Measurements from ENCODE around the gene UBE2E1. TPM values are rescaled to one million over a fixed set of nuclear protein-coding genes. Genes with fewer than 3 reads are reported as not detected.

The UBE2E1 gene
- total and polyA plus RNA-seq, 7 experiments from 2014 or later = 5.2 to 80.0 (median 65.8) TPM

DNA sequence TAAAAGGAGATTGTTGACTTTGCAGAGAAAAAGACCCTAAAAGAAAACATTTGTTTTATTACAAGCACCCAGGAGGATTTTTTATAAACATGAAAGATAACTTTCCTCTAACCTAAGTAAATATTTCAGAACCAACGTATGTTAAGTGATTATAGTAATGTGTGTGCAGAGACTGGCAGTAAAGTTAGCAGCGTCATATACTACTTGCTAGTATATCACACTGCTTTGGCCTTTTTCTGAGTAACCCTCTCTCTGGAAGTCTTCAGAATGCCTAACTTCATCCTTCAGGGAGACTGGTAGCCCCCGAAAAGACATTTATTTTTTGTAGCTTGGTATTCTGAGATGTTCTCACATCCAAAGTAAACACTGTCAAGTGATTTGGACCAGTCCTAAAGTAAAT is 17.9 kb downstream of the UBE2E1 start:
- Mint-ChIP-seq H3K27ac (peak overlapping the region in 1 of 9 donors; percentile 9), H3K36me3 (peaks cover 2 to 12% (median 6%) of the 10 kb centered on the region in 5 donors), H3K9me3 (no peaks in the 10 kb centered on the region), H3K4me1 (peaks cover 28 to 90% (median 61%) of the 10 kb centered on the region in 7 donors), H3K4me3 (no peak overlapping the region), H3K27me3 (no peaks in the 10 kb centered on the region)
- ChIA-PET CTCF (no interaction called here), POLR2A (no interaction called here)
- DNase-seq (no peak), ATAC-seq (no peak)
- no peaks in the 10 kb centered on the region for H3K9me3 ChIP-seq (ENCODE audit: control insufficient read depth in 2 of 3, low read length in 3 of 3)
- peaks cover 0 to 3% (median 0%) of the 10 kb centered on the region in 3 experiments for H3K36me3 ChIP-seq (ENCODE audit: control insufficient read depth in 2 of 3, insufficient read depth in 3 of 3, low read length in 3 of 3)
- H3K4me1 ChIP-seq (ENCODE audit: control insufficient read depth in 2 of 2, insufficient read depth in 2 of 2, low read length in 2 of 2) = peaks cover 0 to 2% of the 10 kb centered on the region in 2 donors
- H3K27ac ChIP-seq (ENCODE audit: low read depth, low read length) = no peak overlapping the region
- intact Hi-C loops (cut with micrococcal nuclease) = no loop called here
- no peak overlapping the region for H3K4me3 ChIP-seq (ENCODE audit: low read length)
- no peaks in the 10 kb centered on the region for H3K27me3 ChIP-seq (ENCODE audit: control insufficient read depth in 2 of 2, insufficient read depth in 2 of 2, low read length in 2 of 2)

- peak overlapping the region in 2 of 9 donors; percentile 12 to 67 for H3K27ac Mint-ChIP-seq
- intact Hi-C loops (cut with micrococcal nuclease) = loop anchor here in 1 of 2 donors (5.0 kb wide), 1 partner anchor 37 kb away; no protein-coding TSS in a partner anchor
- peaks cover 34 to 89% (median 67%) of the 10 kb centered on the region in 7 donors for H3K4me1 Mint-ChIP-seq
- no peaks in the 10 kb centered on the region for H3K27me3 ChIP-seq (ENCODE audit: control insufficient read depth in 2 of 2, insufficient read depth in 2 of 2, low read length in 2 of 2)
- no peaks in the 10 kb centered on the region for H3K9me3 ChIP-seq (ENCODE audit: control insufficient read depth in 2 of 3, low read length in 3 of 3)
- CTCF ChIA-PET = no interaction called here
- no peak overlapping the region for H3K27ac ChIP-seq (ENCODE audit: low read depth, low read length)
- no peak for DNase-seq
- H3K36me3 ChIP-seq (ENCODE audit: control insufficient read depth in 2 of 3, insufficient read depth in 3 of 3, low read length in 3 of 3) = peaks cover 0 to 3% (median 0%) of the 10 kb centered on the region in 3 experiments
- H3K4me3 Mint-ChIP-seq = no peak overlapping the region
- H3K9me3 Mint-ChIP-seq = no peaks in the 10 kb centered on the region
- peaks cover 0 to 8% of the 10 kb centered on the region in 2 donors for H3K4me1 ChIP-seq (ENCODE audit: control insufficient read depth in 2 of 2, insufficient read depth in 2 of 2, low read length in 2 of 2)
- no peaks in the 10 kb centered on the region for H3K27me3 Mint-ChIP-seq
- no peak for ATAC-seq
- POLR2A ChIA-PET = interaction anchor here (0.5 kb wide), 1 partner anchor 494 kb away, joined by 3 read pairs; no protein-coding TSS in a partner anchor
- H3K4me3 ChIP-seq (ENCODE audit: low read length) = no peak overlapping the region
- H3K36me3 Mint-ChIP-seq = peaks cover 0 to 11% (median 4%) of the 10 kb centered on the region in 5 donors
These were observed 19.1 kb downstream of the UBE2E1 start for GRCh38 chr3:23824699-23825444.

- no peaks in the 10 kb centered on the region for H3K27me3 ChIP-seq (ENCODE audit: control insufficient read depth in 2 of 2, insufficient read depth in 2 of 2, low read length in 2 of 2)
- Mint-ChIP-seq H3K4me3 (peak overlapping the region in 1 of 10 donors; percentile 16), H3K27ac (no peak overlapping the region), H3K36me3 (peaks cover 0 to 15% (median 3%) of the 10 kb centered on the region in 5 donors), H3K27me3 (no peaks in the 10 kb centered on the region), H3K9me3 (no peaks in the 10 kb centered on the region), H3K4me1 (peaks cover 39 to 89% (median 73%) of the 10 kb centered on the region in 7 donors)
- no peaks in the 10 kb centered on the region for H3K36me3 ChIP-seq (ENCODE audit: control insufficient read depth in 2 of 3, insufficient read depth in 3 of 3, low read length in 3 of 3)
- no peak overlapping the region for H3K4me3 ChIP-seq (ENCODE audit: low read length)
- intact Hi-C loops (cut with micrococcal nuclease) = loop anchor here in 1 of 2 donors (2.0 to 5.0 kb wide), 2 partner anchors 15 to 36 kb away; no protein-coding TSS in a partner anchor
- H3K9me3 ChIP-seq (ENCODE audit: control insufficient read depth in 2 of 3, low read length in 3 of 3) = no peaks in the 10 kb centered on the region
- CTCF ChIA-PET = no interaction called here
- ATAC-seq (no peak), DNase-seq (no peak)
- no peak overlapping the region for H3K27ac ChIP-seq (ENCODE audit: low read depth, low read length)
- H3K4me1 ChIP-seq (ENCODE audit: control insufficient read depth in 2 of 2, insufficient read depth in 2 of 2, low read length in 2 of 2) = peaks cover 4 to 8% of the 10 kb centered on the region in 2 donors
- POLR2A ChIA-PET = interaction anchor here (0.5 kb wide), 1 partner anchor 495 kb away, joined by 3 read pairs; no protein-coding TSS in a partner anchor
These were observed 20.0 kb downstream of the UBE2E1 start for GRCh38 chr3:23825802-23826201.

GRCh38 chr3:23826382-23827064 is 20.8 kb downstream of the UBE2E1 start:
- H3K36me3 Mint-ChIP-seq = peaks cover 0 to 15% (median 3%) of the 10 kb centered on the region in 5 donors
- H3K9me3 ChIP-seq (ENCODE audit: control insufficient read depth in 2 of 3, low read length in 3 of 3) = no peaks in the 10 kb centered on the region
- no peak overlapping the region for H3K27ac ChIP-seq (ENCODE audit: low read depth, low read length)
- intact Hi-C loops (cut with micrococcal nuclease) = loop anchor here in 1 of 2 donors (2.0 to 5.0 kb wide), 2 partner anchors 16 to 36 kb away; no protein-coding TSS in a partner anchor
- H3K27me3 ChIP-seq (ENCODE audit: control insufficient read depth in 2 of 2, insufficient read depth in 2 of 2, low read length in 2 of 2) = no peaks in the 10 kb centered on the region
- CTCF ChIA-PET = no interaction called here
- POLR2A ChIA-PET = interaction anchor here (0.8 kb wide), 1 partner anchor 12 kb away, joined by 3 read pairs; no protein-coding TSS in a partner anchor
- peaks cover 4 to 8% of the 10 kb centered on the region in 2 donors for H3K4me1 ChIP-seq (ENCODE audit: control insufficient read depth in 2 of 2, insufficient read depth in 2 of 2, low read length in 2 of 2)
- H3K4me1 Mint-ChIP-seq = peaks cover 36 to 87% (median 72%) of the 10 kb centered on the region in 7 donors
- peak; percentile 16 for ATAC-seq
- H3K4me3 Mint-ChIP-seq = peak overlapping the region in 1 of 10 donors; percentile 12
- no peak overlapping the region for H3K4me3 ChIP-seq (ENCODE audit: low read length)
- no peak for DNase-seq
- no peak overlapping the region for H3K27ac Mint-ChIP-seq
- H3K27me3 Mint-ChIP-seq = no peaks in the 10 kb centered on the region
- no peaks in the 10 kb centered on the region for H3K9me3 Mint-ChIP-seq
- no peaks in the 10 kb centered on the region for H3K36me3 ChIP-seq (ENCODE audit: control insufficient read depth in 2 of 3, insufficient read depth in 3 of 3, low read length in 3 of 3)

DNA sequence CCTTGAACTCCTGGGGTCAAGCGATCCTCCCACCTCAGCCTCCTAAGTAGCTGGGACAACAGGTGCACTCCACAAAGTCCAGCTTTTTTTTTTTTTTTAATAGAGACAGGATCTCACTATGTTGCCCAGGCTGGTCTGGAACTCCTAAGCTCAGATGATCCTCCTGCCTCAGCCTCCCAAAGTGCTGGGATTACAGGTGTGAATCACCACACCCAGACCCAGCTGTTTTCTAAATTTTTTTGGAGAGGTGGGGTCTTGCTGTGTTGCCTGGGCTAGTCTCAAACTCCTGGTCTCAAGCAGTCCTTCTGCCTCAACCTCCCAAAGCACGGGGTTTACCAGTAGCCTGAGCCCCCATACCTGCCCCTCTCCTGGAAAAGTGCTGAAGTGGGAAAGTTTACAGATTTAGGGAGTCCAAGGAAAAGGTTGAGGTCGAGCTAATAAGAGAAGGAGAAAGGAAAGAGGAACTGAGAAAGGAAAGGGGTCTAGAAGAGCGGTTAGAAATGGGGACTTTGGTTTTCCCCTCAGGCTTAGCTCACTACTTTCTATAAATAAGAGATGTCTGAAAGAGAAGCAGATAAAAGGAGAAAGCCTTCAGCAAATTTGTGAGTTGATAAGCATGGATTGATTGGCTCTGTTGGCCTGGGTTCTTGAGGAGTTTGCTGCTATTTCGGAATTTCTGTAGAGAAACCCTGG is 23.6 kb downstream of the UBE2E1 start:
- no peak for DNase-seq
- Mint-ChIP-seq H3K4me3 (no peak overlapping the region), H3K27ac (no peak overlapping the region), H3K36me3 (peaks cover 0 to 11% (median 0%) of the 10 kb centered on the region in 5 donors), H3K9me3 (no peaks in the 10 kb centered on the region), H3K4me1 (peaks cover 30 to 82% (median 66%) of the 10 kb centered on the region in 7 donors), H3K27me3 (no peaks in the 10 kb centered on the region)
- no peak overlapping the region for H3K27ac ChIP-seq (ENCODE audit: low read depth, low read length)
- no peaks in the 10 kb centered on the region for H3K36me3 ChIP-seq (ENCODE audit: control insufficient read depth in 2 of 3, insufficient read depth in 3 of 3, low read length in 3 of 3)
- POLR2A ChIA-PET = interaction anchor here (0.7 kb wide), 1 partner anchor 12 kb away, joined by 3 read pairs; no protein-coding TSS in a partner anchor
- intact Hi-C loops (cut with micrococcal nuclease) = loop anchor here in 1 of 2 donors (5.0 kb wide), 1 partner anchor 33 kb away; no protein-coding TSS in a partner anchor
- H3K9me3 ChIP-seq (ENCODE audit: control insufficient read depth in 2 of 3, low read length in 3 of 3) = no peaks in the 10 kb centered on the region
- no peaks in the 10 kb centered on the region for H3K27me3 ChIP-seq (ENCODE audit: control insufficient read depth in 2 of 2, insufficient read depth in 2 of 2, low read length in 2 of 2)
- CTCF ChIA-PET = interaction anchor here (0.6 kb wide), 1 partner anchor 552 kb away, joined by 3 read pairs; no protein-coding TSS in a partner anchor
- no peak for ATAC-seq
- no peak overlapping the region for H3K4me3 ChIP-seq (ENCODE audit: low read length)
- peaks cover 4 to 11% of the 10 kb centered on the region in 2 donors for H3K4me1 ChIP-seq (ENCODE audit: control insufficient read depth in 2 of 2, insufficient read depth in 2 of 2, low read length in 2 of 2)

DNA sequence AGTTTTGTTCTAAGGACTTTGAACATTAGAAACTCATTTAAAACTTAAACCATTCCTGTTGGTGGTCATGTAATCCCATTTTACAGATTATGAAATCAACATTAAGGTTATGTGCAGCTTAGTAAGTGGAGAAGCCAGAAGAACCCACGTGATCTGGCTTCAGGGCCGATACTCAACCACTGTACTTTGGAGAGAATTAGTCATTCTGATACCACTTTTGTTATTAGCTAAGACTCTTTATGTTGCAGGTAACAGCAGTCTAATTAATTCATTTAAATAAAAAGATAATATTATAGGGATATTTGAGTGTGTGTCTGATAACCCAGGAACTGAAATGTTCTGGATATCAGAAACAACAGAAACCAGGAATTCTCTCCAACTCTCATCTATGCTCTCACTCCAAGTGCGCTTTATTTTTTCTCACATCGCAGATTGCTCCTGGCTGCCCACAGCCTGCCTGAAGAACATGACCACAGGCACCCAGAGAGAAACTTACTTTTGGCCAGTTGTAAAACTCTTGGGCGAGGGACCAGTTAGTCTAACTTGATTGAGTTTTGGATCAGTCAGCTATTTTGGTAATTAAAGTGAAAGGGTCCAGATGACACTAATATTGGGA is 25.2 kb downstream of the UBE2E1 start:
- Mint-ChIP-seq H3K27ac (peak overlapping the region in 2 of 9 donors; percentile 6 to 43), H3K4me1 (peaks cover 24 to 82% (median 70%) of the 10 kb centered on the region in 7 donors), H3K36me3 (peaks cover 0 to 5% (median 0%) of the 10 kb centered on the region in 5 donors), H3K9me3 (no peaks in the 10 kb centered on the region), H3K4me3 (peak overlapping the region in 3 of 10 donors; percentile 0 to 53 (median 5)), H3K27me3 (no peaks in the 10 kb centered on the region)
- Histone ChIP-seq H3K27ac (ENCODE audit: low read depth, low read length) (no peak overlapping the region), H3K27me3 (ENCODE audit: control insufficient read depth in 2 of 2, insufficient read depth in 2 of 2, low read length in 2 of 2) (no peaks in the 10 kb centered on the region), H3K9me3 (ENCODE audit: control insufficient read depth in 2 of 3, low read length in 3 of 3) (no peaks in the 10 kb centered on the region), H3K4me1 (ENCODE audit: control insufficient read depth in 2 of 2, insufficient read depth in 2 of 2, low read length in 2 of 2) (peaks cover 4 to 12% of the 10 kb centered on the region in 2 donors), H3K4me3 (ENCODE audit: low read length) (no peak overlapping the region), H3K36me3 (ENCODE audit: control insufficient read depth in 2 of 3, insufficient read depth in 3 of 3, low read length in 3 of 3) (no peaks in the 10 kb centered on the region)
- CTCF ChIA-PET = interaction anchor here (0.6 kb wide), 1 partner anchor 1823 kb away, joined by 3 read pairs; no protein-coding TSS in a partner anchor
- DNase-seq (no peak), ATAC-seq (no peak)
- POLR2A ChIA-PET = no interaction called here
- intact Hi-C loops (cut with micrococcal nuclease) = no loop called here

Data from naive thymus-derived CD4-positive, alpha-beta T cell (primary cell).